ENCODE data around the gene PARP15. TPM values are rescaled to one million over a fixed set of nuclear protein-coding genes. Genes with fewer than 3 reads are reported as not detected.

The PARP15 gene
- total and polyA plus RNA-seq, 2 experiments from 2014 or later, result 0.39 to 0.87 TPM

GRCh38 chr3:122661633-122662032, 84.2 kb downstream of the PARP15 start:
- no peak overlapping the region for H3K27ac Mint-ChIP-seq

More at GRCh38 chr3:122661633-122662032, 84.2 kb downstream of the PARP15 start:
- Histone ChIP-seq H3K36me3 (ENCODE audit: insufficient read depth) (no peaks in the 10 kb centered on the region), H3K27ac (ENCODE audit: low read depth) (no peak overlapping the region), H3K79me2 (replicated peaks; ENCODE audit: insufficient read depth) (no peaks in the 10 kb centered on the region), H3K27me3 (ENCODE audit: insufficient read depth) (no peaks in the 10 kb centered on the region), H3K4me2 (no peak overlapping the region), H3K4me3 (no peak overlapping the region), H2AFZ (no peak overlapping the region; the same call in 1 of the 2 replicates), H4K20me1 (replicated peaks; ENCODE audit: insufficient read depth) (no peaks in the 10 kb centered on the region), H3K4me1 (ENCODE audit: insufficient read depth) (peaks cover 11% of the 10 kb centered on the region; the same call in 1 of the 2 replicates), H3K9me2 (ENCODE audit: insufficient read depth) (no peaks in the 10 kb centered on the region), H3F3A (replicated peaks; ENCODE audit: low read depth) (no peaks in the 10 kb centered on the region)
- Mint-ChIP-seq H3K27me3 (ENCODE audit: insufficient read depth, low read depth, poor library complexity) (peaks cover 6% of the 10 kb centered on the region), H3K36me3 (ENCODE audit: low read depth) (no peaks in the 10 kb centered on the region), H3K4me3 (no peak overlapping the region), H3K9me3 (no peaks in the 10 kb centered on the region), H3K4me1 (peaks cover 5% of the 10 kb centered on the region; the same call in 1 of the 3 replicates)
- no peak for TF ChIP-seq CTCF (conservative IDR thresholded peaks at IDR 0.05; ENCODE audit: low read depth in 2 of 2)
- no peak for TF ChIP-seq REST (IDR thresholded peaks at IDR 0.05; ENCODE audit: unreplicated experiment)
- no peak for TF ChIP-seq ZNF114 (CRISPR knock-in tag; IDR thresholded peaks at IDR 0.05)
- no peak for TF ChIP-seq NANOG (IDR thresholded peaks at IDR 0.05; ENCODE audit: borderline replicate concordance)
- no peak for TF ChIP-seq ZNF462 (CRISPR knock-in tag; IDR thresholded peaks at IDR 0.05)
- DNase-seq (ENCODE audit: low spot score), result no peak
- ATAC-seq, result no peak
